BE2C (cell line): ENCODE data around the gene WDPCP.

Experiments used
- DNase-seq: peaks from one replicate; pipeline ENCODE4 v3.0.0-alpha.2; 2020
- H3K27me3 ChIP-seq: fragments of 250-450 bp; sonication (Bioruptor Pico); 2 replicates; pipeline ENCODE4 v1.5.1; 2020; ENCODE audit warnings: mild to moderate bottlenecking
- H3K36me3 ChIP-seq: fragments of 250-450 bp; sonication (Bioruptor Pico); 2 replicates; pipeline ENCODE4 v1.5.1; 2020; ENCODE audit warnings: mild to moderate bottlenecking
- H3K4me1 ChIP-seq: fragments of 250-450 bp; sonication (Bioruptor Pico); 2 replicates; pipeline ENCODE4 v1.5.1; 2020
- H3K4me3 ChIP-seq: 2 replicates; pipeline ENCODE4 v1.5.1; 2011; ENCODE audit warnings: low read depth, low read length
- H3K9me3 ChIP-seq: fragments of 250-450 bp; sonication (Bioruptor Pico); 2 replicates; pipeline ENCODE4 v1.5.1; 2020
- CTCF ChIP-seq: IDR thresholded peaks from 2 replicates; pipeline ENCODE4 v1.5.1; 2012; ENCODE audit warnings: mild to moderate bottlenecking, low read depth, low read length

Gene WDPCP

GRCh38 chr2:63073994-63074393 is 514.3 kb downstream of the WDPCP start:
- Histone ChIP-seq H3K4me1 (no peaks in the 10 kb centered on the region), H3K27me3 (no peaks in the 10 kb centered on the region), H3K36me3 (no peaks in the 10 kb centered on the region), H3K9me3 (no peaks in the 10 kb centered on the region), H3K4me3 (no peak overlapping the region)
- no peak for DNase-seq
- TF ChIP-seq CTCF, result no peak

GRCh38 chr2:63071664-63072063 is 516.6 kb downstream of the WDPCP start:
- Histone ChIP-seq H3K4me3 (no peak overlapping the region), H3K9me3 (no peaks in the 10 kb centered on the region), H3K27me3 (peaks cover 3% of the 10 kb centered on the region), H3K36me3 (no peaks in the 10 kb centered on the region), H3K4me1 (no peaks in the 10 kb centered on the region)
- DNase-seq, result no peak
- TF ChIP-seq CTCF, result no peak
